Glomerular visceral epithelial cell (primary cell): Measurements from ENCODE around the gene ARMC2.
"Not testable (repeated sequence)": the region's sequence is repeated elsewhere in the genome, so short reads cannot be mapped to it uniquely, and the experiment has no call there.

Experiments used
- DNase-seq: peaks from one replicate; pipeline ENCODE4 v3.0.0-alpha.2; 2016; ENCODE audit errors: extremely low spot score

The ARMC2 gene

DNA sequence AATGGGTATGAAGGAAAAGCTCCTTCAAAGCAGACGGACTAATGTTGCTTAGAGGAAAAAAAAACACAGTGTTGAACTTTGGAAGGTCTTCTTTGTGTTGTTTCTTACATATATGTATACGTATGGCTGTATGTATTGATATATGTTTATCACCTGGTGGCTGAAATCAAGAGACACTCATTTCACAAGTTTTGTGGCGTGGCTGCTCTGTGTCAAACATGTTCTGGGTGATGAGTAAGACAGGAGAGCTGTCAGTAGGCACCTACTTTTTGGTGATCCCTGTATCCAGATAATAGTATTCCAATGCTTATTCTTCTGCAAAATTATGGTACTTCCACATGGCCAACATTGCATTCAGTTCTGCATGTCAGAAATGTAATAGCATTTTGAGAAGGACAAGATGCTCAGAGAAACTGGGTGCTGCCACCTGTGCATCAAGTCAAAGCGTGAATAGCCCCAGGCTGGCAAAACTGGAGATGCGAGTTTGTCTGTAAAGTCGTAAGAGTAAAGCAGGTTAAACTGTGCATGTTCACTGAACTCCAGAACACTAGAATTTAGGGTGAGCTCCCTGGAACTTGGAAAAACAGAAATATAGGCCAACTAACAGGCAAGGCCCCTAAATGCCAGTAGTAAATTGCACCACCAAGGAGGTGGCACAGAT is 67.9 kb downstream of the ARMC2 start:
- no peak for DNase-seq

DNA sequence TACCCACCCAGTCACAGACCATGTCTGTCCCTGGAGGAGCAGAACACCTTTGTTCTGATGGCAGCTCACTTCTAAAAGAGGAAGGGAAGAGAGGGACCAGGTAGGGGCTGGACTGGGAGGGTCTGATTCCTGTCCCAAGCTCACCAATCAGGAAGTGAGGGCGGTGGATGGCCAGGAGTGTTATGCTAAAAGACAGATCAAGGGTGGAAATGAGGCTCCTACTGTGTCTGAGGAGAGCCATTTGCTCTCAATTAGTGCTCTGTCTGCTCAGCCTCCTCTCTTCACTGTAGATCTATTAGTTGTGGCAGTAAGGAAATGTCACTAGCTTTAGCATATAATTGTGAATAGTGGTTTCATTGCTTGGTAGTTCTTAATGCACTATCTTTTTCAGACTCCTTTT is 72.5 kb downstream of the ARMC2 start:
- DNase-seq, result no peak

DNA sequence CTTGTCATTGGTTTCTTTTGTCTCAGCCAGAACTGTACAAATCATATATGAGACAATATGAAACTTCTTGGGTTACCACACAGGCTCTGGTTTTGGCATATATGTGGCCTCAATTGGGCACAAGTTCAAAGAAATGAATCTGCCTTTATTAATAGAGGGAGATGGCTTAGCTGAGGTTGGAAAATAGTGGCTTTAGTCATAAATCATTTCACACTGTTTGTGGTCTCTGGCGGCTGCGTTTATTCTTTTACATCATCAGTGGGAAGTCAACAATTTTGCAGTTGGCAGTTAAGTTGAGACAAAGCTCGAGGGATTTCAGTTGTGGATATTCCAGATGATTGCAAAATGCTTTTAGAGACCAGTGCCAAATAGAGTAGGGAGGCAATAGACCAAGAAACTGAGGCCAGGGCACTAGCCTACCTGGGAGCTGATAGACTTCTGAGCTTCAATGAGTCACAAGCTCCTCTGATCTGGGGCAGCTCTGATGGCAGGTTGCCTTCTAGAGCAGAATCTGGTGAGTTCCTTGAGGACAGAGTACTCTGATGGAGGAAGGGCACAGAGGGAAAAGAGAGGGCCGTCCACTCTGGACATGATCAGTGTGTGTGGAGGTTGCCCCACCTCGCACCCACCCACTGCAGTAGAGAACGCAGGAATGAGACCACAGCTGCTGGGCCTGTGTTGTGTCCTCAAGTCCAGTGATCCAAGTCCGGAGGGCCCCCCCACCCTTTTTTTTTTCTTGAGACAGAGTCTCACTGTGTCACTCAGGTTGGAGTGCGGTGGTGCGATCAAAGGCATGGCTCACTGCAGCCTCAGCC is 73.5 kb downstream of the ARMC2 start:
- DNase-seq, result no peak

DNA sequence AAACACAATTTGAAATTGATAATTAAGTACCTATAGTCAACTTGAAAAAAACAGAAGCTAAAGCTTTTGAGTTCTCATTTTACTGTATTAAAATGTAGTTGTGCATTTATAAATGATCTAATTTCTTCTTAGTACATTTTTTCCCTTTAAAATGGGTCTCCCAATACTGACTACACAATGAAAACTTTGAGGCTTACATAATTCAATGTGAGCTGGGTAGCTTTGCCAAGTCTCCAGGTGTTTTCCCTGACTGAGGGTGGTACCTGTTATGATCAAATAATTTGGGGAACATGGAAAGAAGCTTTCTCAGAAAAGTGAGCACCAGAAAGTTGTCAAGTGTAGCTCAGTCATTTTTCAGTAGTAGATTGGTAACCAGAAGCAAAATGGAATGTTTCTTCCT is 74.3 kb downstream of the ARMC2 start:
- DNase-seq, result no peak

DNA sequence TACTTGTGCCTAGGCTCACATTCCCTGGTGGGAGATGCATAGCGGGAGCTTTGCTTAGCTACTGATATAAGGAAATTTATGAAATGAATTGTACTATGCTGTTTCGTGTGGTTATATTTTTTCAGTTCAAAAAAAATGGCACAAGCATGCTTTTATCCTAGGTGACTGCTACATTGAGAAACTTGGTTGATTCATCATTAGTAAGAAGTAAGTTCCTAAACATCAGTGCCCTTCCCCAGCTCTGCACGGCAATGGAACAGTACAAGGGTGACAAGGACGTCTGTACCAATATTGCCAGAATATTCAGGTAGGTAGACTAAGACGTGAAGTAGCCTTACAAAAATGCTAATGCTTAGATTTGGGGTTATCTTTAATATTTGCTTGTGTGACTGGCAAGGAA is 79.7 kb downstream of the ARMC2 start:
- DNase-seq, result no peak

DNA sequence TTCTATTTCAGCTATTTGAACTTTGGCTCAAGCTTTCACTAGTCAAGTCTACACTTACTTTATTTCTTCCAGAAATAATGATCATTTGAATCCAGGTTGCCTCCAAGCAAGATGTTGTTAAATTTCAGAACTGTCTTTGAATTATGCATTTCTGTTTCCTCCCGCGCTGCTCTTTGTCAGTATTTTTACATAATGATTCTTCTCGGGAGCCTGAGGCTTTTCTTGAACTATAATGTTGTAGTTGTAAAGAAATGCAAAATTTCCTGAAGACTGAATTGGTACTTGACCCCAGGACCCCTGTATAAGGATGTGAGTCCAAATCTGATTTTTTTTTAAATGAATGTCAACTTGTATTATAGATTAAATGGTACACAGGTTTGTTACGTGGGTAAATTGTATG is 80.4 kb downstream of the ARMC2 start:
- DNase-seq, result no peak

DNA sequence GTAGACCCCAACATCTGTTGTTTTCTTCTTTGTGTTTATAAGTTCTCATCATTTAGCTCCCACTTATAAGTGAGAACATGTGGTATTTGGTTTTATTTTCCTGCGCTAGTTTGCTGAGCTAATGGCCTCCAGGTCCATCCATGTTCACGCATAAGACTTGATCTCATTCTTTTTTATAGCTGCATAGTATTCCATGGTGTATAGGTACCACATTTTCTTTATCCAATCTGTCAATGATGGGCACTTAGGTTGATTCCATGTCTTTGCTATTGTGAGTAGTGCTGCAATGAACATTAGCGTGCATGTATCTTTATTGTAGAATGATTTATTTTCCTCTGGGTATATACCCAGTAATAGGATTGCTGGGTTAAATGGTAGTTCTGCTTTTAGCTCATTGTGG is 82.9 kb downstream of the ARMC2 start:
- DNase-seq, result not testable (repeated sequence)

DNA sequence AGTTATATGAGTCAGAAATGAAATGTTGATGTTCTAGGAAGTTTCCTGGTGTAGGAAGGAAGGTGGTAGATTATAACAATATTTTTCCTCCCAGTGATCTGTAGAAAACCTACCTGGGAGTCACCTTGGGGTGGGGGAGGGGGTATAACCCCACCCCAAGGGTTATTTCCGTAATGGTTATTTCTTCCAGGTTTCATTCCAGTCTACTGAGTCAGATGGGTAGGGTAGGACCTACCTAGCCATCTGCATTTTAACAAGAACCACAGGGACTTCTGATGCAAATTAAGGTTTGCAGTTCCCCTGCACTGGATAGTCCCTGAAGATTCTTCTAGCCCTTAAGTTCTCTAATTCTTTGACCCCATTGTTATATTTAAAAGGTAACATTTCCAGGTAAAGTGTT is 88.9 kb downstream of the ARMC2 start:
- no peak for DNase-seq

DNA sequence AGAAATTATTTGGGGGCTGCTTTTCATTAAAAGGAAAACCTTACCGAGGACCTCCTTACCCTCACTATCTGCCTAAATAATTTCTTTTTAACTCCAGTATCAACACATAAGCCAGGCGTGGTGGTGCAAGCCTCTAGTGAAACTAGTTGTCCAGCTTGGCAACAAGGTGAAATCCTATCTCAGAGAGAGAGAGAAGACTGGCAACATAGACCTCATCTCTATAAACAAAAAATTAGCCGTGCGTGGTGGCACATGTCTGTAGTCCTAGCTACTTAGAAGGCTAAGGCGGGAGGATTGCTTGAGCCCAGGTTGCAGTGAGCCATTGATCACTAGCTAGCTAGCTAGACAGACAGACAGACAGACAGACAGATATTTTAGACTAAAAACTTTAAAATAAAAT is 92.5 kb downstream of the ARMC2 start:
- DNase-seq, result no peak

DNA sequence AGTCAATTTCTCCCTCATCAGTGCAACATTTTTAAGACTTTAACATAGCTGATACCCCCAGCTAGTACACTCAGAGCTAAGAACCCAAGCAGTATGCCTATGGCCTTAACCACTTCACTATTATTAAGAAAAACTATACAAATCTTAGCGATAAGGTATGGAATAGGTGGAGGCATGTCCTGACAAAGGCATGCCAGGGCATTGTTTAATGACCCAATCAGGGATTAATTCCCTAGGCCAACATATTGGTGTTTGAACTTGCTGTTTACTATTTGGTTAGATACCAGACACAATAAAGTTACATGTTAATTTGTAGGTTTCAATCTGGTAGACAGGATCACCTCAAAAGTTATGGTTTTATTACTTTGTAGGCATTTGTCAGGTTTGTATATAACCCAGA is 93.1 kb downstream of the ARMC2 start:
- DNase-seq, result no peak

DNA sequence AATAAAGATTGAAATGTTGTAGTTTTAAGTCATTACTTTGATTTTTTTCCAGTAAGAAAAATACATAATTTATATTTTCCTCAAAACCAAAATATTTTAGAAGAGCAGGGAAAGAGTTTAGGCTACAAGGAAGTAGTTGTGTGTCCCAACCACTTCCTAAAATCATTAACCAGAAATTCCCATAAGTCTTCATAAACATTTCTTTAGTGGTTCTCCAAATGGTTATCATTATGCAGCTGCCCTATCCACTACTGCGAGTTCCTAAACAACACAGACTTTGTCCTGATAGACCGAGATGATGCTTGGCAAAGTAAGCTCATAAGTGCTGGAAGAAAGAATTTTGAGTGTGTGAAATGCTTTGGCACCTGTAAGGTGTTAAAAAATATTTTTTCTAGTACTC is 93.6 kb downstream of the ARMC2 start:
- no peak for DNase-seq

DNA sequence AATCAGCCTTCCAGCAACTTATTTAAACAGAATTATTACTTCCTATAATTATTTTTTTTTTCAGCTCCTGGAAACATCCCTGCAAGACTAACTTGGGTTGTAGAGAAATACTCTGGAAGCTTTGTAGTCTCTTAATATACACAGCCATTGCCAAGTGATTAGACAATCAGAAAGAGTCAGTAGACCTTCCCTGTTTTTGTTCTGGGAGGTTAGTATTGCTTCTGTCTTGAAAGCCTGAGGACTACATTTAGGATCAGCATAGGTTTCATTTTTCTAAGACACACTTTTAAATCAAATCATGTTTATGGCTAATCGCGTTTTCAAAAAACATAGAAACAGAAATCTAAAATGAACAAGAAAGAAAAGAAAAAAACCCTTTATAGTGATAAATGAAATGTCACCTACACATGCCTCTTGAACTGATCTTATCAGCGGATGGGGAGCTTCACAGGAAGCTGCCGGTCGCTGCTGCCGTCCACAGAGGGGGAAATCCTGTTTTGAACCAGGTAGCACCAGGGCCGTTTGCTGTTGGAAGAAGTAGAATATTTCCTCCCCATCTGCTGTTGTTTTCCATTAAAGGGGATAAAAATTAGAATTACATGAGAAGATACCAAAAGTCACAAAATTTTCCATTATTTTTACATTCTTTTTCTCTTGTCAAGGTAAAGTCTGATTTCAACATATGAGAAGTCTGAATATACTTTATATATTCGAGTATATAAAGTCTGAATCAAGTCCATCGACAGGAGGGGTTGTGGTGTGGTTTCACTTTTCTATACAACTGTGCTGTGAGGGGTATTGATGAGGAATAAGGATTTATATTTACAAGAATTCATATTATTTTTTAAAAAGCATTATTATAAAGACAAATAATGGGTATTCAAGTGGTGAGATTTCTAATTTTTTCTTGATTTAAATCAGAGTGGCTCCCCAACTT is 94.6 kb downstream of the ARMC2 start:
- no peak for DNase-seq

DNA sequence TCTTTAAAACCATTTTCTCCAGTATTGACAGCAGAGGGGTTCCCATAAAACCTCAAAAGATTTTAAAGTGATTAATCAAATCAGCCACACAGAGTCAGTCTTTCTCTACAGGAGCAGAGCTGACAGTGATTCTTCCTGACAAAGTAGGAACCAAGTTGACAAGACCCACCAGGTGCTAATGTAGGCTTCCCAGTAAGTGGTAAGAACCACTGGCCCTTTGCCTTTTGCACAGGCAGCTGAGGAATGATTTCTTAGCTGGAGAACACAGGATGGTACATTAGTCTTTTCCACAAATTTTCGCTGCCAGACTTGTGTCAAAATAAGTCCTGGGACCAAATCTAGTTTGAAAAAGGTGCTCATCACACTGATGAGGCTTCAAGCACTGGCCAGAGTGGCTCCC is 95.8 kb downstream of the ARMC2 start:
- DNase-seq, result no peak

DNA sequence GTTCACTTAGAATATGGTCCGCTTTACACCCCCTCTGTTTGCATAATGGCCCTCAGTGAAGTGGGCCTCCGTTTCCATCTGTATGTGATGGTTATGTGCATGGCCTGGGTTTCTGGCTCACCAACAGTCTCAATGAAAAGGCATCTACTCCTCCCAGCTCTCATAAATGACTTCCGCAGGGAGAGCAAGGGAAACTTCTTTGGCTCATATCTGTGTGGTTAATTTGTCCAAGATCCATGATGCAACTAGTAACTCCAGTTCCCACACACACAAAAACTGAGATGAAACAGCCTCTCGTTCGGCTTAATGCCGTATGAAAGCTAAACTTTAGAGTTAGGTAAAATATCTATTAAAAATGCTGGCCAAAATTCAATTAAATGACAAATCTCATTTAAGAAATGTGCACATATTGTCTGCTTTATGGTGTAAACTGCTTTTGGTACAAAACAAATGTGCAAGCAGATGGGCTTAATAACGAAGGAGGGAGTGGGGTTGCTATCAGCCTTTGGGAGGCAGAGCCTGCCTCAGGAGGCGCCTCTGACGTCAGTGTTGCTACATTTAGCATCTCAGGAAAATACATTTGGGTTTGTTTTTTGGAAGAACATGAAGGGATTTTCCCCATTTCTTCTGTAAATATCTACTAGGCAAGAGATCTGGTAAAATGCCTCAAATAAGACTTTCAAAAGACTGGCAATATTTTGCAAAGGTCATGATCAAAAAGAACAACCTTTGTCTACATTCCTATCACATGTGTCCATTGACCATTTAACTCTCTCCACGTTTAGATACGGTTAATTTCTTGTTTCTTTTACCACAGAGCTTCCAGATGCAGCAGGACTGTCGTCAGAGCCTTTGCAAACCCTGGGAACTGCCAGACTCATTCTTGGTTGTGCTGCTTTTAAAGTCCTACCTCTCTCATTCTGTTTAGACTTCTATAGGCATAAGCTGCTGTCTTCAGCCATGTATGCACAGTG is 96.8 kb downstream of the ARMC2 start:
- DNase-seq, result peak; percentile 57

DNA sequence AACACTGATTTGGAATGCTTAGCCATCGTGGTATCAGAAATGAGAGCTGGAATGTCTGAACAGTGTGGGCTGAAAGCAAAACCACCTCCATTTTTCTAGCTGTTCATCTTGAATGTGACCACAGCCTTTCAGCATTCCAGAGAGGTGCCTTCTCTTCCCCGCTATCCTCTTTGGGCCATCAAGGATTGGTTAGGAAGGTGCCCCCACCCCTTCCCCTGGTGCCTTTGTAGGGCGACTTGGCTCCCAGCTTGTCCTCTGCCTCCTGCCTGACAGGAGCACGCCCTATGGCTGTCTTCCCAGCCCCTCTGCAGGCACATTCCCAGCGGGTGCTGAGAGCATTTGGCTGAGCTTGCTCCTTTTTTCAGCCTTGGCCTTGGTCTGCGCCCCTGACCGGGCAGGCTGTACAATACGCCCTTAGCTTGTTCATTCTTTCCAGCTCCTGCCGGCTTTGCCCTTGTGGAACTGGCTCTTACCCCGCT is 97.5 kb downstream of the ARMC2 start:
- DNase-seq, result peak; percentile 36

DNA sequence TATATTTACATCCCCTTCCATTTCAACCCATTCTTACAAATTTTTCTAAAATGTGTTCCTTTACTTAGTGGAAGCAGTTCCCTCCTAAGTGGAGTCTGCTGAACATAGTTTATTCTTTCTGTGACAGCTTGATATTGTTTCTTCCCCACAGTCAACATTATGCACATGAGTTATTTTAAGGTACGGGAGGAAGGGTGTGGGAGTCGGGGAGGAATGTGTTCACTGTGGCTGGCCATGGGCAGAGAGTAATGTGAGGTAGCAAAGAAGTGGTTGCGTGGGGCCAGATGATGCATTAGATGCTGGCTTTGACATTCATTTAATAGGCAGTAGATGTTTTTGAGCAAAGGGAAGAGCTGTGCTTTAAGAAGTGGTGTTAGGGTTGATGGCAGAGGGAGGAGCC is 98.5 kb downstream of the ARMC2 start:
- no peak for DNase-seq

DNA sequence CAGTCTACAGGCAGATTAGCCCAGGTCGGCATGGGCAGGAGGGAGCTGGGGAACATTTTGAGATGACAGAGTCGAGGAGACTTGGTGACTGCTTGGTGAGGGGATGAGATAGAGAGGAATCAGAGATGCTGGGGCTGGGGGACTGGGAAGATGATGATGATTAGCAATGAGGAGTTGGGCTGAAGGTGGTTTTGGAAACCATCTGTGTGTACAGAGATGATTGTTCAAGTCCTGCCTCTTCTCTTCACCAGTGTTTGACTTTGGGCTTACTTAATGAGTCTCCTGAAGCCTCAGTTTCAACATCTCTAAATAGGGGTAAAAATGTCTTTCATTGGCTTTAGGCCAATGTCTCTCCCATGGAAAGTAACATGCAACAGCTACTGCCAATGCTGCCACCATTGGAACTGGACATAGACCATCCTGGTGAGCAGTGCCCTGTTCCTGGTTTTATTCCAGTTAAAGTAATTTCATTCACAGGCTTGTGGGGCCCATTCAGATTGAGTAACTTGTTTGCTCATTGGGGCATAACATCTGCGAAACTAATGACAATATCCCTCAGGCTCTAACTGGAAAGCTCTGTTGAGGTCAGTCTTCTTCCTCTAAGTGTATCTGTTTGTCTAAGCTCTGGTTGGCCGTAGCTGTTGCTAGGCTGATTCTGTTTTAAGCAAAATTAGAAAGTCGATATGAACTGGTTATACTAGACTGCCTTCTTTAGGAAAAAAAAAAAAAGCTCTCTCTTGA is 99.1 kb downstream of the ARMC2 start:
- peak; percentile 89 for DNase-seq

DNA sequence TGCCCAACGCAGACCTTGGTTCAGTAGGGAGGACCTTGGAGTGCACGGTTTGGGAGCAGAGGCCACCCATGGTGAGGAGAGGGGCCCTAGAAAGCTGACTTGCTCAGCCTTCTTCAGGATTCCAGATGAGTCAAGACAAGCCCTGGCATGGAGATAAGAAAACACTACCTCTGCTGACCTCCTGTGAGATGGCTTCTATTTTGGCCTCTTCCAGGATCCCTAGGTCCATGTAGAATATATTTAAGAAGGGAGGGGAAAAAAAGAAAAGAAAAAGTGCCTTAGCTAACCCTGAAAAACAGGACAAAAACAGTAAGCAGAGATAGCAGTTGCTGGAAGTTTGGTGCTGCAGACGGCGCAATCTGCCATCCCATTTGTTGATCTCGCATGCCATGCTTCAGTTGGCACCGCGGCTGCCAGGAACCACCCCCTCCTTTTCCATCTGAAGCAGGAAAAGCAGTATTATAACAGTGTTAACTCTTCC is 100.0 kb downstream of the ARMC2 start:
- DNase-seq, result peak; percentile 66

DNA sequence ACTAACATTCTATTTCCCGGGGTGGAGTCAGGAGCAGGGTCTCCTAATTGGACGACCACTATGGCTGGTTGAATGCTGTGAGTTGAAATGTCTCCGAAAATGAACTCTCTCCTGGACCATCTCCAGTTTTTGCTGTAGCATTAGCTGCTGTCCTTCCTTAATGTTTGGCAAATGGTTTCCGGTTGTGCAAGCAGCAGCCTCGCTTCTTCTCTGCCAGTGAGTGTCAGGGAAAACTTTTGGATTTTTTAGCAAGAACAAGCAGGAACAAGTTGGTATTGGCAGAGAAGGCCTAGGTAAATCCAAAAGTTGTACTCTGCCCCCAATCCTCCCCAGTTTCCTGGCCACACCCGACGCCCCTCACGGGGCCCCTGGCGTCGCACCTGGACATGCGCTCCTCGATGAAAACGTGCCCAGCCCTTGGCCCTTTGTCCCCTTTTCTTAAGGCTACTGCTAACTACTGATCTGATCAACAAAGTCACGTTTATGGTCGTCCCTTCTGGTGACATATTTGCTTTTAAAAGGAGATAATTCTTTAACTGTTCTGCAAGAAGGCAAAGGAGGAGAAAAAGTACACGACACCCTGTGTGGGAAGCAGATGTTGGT is 103.2 kb downstream of the ARMC2 start:
- DNase-seq, result no peak
